SK-N-SH treated with all-trans-retinoic acid at 6 μM for 48 hours (cell line): ENCODE measurements around the gene COPZ2.

Experiments used
- ATAC-seq: fragments of 200-7000 bp; cut with Tn5 transposase; 3 replicates; pipeline ENCODE4 v1.9.1; 2020; ENCODE audit warnings: mild to moderate bottlenecking, moderate library complexity
- ARNTL ChIP-seq: fragments of 450-650 bp; formaldehyde crosslinking; IDR thresholded peaks from 2 replicates; pipeline ENCODE4 v1.5.0; 2020; ENCODE audit warnings: low read depth, mild to moderate bottlenecking, moderate library complexity, borderline replicate concordance
- BACH2 ChIP-seq: fragments of 250-450 bp; sonication (Bioruptor Pico); IDR thresholded peaks from 2 replicates; pipeline ENCODE4 v1.9.0; 2021; ENCODE audit warnings: mild to moderate bottlenecking, borderline replicate concordance
- CSDC2 ChIP-seq: fragments of 250-450 bp; sonication (Bioruptor Pico); IDR thresholded peaks from 2 replicates; pipeline ENCODE4 v1.5.0; 2020; ENCODE audit warnings: mild to moderate bottlenecking, moderate library complexity
- ESRRG ChIP-seq: fragments of 250-450 bp; sonication (Bioruptor Pico); IDR thresholded peaks from 2 replicates; pipeline ENCODE4 v1.6.1; 2021; ENCODE audit warnings: mild to moderate bottlenecking
- GLIS3 ChIP-seq: fragments of 250-450 bp; sonication (Bioruptor Pico); IDR thresholded peaks from 2 replicates; pipeline ENCODE4 v1.5.0; 2020; ENCODE audit warnings: mild to moderate bottlenecking, moderate library complexity
- ISL1 ChIP-seq: fragments of 250-450 bp; sonication (Bioruptor Pico); IDR thresholded peaks from 2 replicates; pipeline ENCODE4 v2.1.2; 2022; ENCODE audit warnings: mild to moderate bottlenecking, moderate library complexity
- OSR1 ChIP-seq: fragments of 250-450 bp; sonication (Bioruptor Pico); IDR thresholded peaks from 2 replicates; pipeline ENCODE4 v1.8.0; 2022; ENCODE audit warnings: moderate library complexity, mild to moderate bottlenecking, inconsistent platforms
- PPARA ChIP-seq: fragments of 250-450 bp; sonication (Bioruptor Pico); IDR thresholded peaks from 2 replicates; pipeline ENCODE4 v1.5.0; 2020; ENCODE audit warnings: mild to moderate bottlenecking, borderline replicate concordance
- RARB ChIP-seq: fragments of 250-450 bp; sonication (Bioruptor Pico); IDR thresholded peaks from 2 replicates; pipeline ENCODE4 v1.8.0; 2021; ENCODE audit warnings: mild to moderate bottlenecking, moderate library complexity
- SNAI2 ChIP-seq: fragments of 250-450 bp; sonication (Bioruptor Pico); IDR thresholded peaks from 2 replicates; pipeline ENCODE4 v1.5.0; 2020; ENCODE audit warnings: mild to moderate bottlenecking, moderate library complexity
- TCF4 ChIP-seq: fragments of 250-450 bp; sonication (Bioruptor Pico); IDR thresholded peaks from 2 replicates; pipeline ENCODE4 v1.8.0; 2021; ENCODE audit warnings: mild to moderate bottlenecking, moderate library complexity, borderline replicate concordance
- TOX ChIP-seq: fragments of 250-450 bp; sonication (Bioruptor Pico); IDR thresholded peaks from 2 replicates; pipeline ENCODE4 v1.8.0; 2021; ENCODE audit warnings: mild to moderate bottlenecking, moderate library complexity, borderline replicate concordance
- ZC3H10 ChIP-seq: fragments of 250-450 bp; sonication (Bioruptor Pico); IDR thresholded peaks from 2 replicates; pipeline ENCODE4 v1.5.1; 2021; ENCODE audit warnings: mild to moderate bottlenecking, moderate library complexity
- ZFP3 ChIP-seq: fragments of 250-450 bp; sonication (Bioruptor Pico); IDR thresholded peaks from 2 replicates; pipeline ENCODE4 v1.5.0; 2020; ENCODE audit warnings: mild to moderate bottlenecking, moderate library complexity
- ZFP30 ChIP-seq: fragments of 450-650 bp; formaldehyde crosslinking; IDR thresholded peaks from 2 replicates; pipeline ENCODE4 v1.5.0; 2022; ENCODE audit warnings: mild to moderate bottlenecking, moderate library complexity
- ZNF565 ChIP-seq: fragments of 450-650 bp; formaldehyde crosslinking; conservative IDR thresholded peaks from 2 replicates; pipeline ENCODE4 v1.5.0; 2020; ENCODE audit warnings: low read depth, mild to moderate bottlenecking, moderate library complexity
- ZNF70 ChIP-seq: fragments of 450-650 bp; formaldehyde crosslinking; IDR thresholded peaks from 2 replicates; pipeline ENCODE4 v1.5.0; 2020; ENCODE audit warnings: mild to moderate bottlenecking, moderate library complexity
- ZNF8 ChIP-seq: fragments of 450-650 bp; formaldehyde crosslinking; IDR thresholded peaks from 2 replicates; pipeline ENCODE4 v1.5.0; 2020; ENCODE audit warnings: mild to moderate bottlenecking, moderate library complexity
- TF ChIP-seq, protein P1 (sequence below): fragments of 250-450 bp; sonication (Bioruptor Pico); IDR thresholded peaks from 2 replicates; pipeline ENCODE4 v1.8.0; 2020; ENCODE audit warnings: mild to moderate bottlenecking, moderate library complexity, borderline replicate concordance
- TF ChIP-seq, protein P2 (sequence below): fragments of 250-450 bp; sonication (Bioruptor Pico); IDR thresholded peaks from 2 replicates; pipeline ENCODE4 v1.8.0; 2021; ENCODE audit warnings: low read depth, mild to moderate bottlenecking, moderate library complexity, borderline replicate concordance
- TF ChIP-seq, protein P3 (sequence below): fragments of 250-450 bp; sonication (Bioruptor Pico); IDR thresholded peaks from 2 replicates; pipeline ENCODE4 v1.5.0; 2020; ENCODE audit warnings: mild to moderate bottlenecking, moderate library complexity
- TF ChIP-seq, protein P4 (sequence below): fragments of 250-450 bp; sonication (Bioruptor Pico); IDR thresholded peaks from 2 replicates; pipeline ENCODE4 v1.5.1; 2021; ENCODE audit warnings: mild to moderate bottlenecking, moderate library complexity
- TF ChIP-seq, protein P5 (sequence below): fragments of 250-450 bp; sonication (Bioruptor Pico); IDR thresholded peaks from 2 replicates; pipeline ENCODE4 v1.5.1; 2020; ENCODE audit warnings: low read depth, mild to moderate bottlenecking, moderate library complexity

The COPZ2 gene

DNA sequence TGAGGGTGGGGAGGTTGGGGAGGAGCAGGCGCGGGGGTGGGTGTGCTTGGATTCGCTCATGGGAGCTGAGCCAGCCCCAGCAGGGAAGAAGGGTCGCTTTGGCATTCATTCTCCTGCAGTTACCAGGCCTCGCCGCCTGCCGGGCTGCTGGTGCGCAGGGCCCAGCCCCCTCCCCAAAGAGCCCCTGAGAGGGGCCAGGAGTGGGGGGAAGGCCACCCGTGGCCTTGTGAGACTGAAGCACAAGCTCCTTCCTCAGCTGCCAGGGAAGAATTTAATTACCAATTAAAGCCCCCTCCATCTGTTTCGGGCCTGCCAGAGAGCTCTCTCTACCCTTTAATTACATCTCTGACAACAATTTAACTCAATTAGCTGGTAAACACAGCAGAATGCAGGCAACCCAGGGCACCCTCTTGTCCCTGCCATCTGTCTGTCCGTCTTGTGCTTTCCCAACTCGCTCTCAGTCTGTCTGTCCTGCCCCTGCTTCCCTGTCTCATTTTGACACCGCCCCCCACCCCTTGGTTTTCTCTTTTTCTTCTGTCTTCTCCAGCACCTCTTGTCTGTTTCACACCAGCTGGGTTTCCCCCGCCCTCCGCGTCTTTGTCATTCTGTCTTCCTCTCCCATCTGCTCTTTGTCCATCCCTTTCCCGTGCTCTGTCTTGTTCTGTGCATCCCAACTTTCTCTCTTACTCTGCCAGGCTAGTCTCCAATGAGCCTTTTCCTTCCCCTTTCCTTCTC, 34.0 kb downstream of the COPZ2 start:
- ATAC-seq, result peak; percentile 56
- TF ChIP-seq RARB (CRISPR knock-in tag) (no peak), SNAI2 (CRISPR knock-in tag) (no peak), ARNTL (no peak), ISL1 (CRISPR knock-in tag) (peak; percentile 10; the same call in 1 of the 2 replicates), ZNF565 (peak; percentile 87), ZFP3 (CRISPR knock-in tag) (peak; percentile 34; the same call in 1 of the 2 replicates), TOX (CRISPR knock-in tag) (no peak), OSR1 (no peak), CSDC2 (CRISPR knock-in tag) (0 out of 2 replicates have a peak, but pooled peaks have one; percentile 12), ESRRG (CRISPR knock-in tag) (peak; percentile 87; the same call in 1 of the 2 replicates), ZNF8 (peak; percentile 78), ZNF70 (CRISPR knock-in tag) (peak; percentile 52; the same call in 1 of the 2 replicates), BACH2 (CRISPR knock-in tag) (no peak), TCF4 (CRISPR knock-in tag) (peak; percentile 99), ZFP30 (0 out of 2 replicates have a peak, but pooled peaks have one; percentile 23), PPARA (0 out of 2 replicates have a peak, but pooled peaks have one; percentile 61), GLIS3 (CRISPR knock-in tag) (peak; percentile 92; the same call in 1 of the 2 replicates), ZC3H10 (CRISPR knock-in tag) (no peak)
- TF ChIP-seq, protein P1, sequence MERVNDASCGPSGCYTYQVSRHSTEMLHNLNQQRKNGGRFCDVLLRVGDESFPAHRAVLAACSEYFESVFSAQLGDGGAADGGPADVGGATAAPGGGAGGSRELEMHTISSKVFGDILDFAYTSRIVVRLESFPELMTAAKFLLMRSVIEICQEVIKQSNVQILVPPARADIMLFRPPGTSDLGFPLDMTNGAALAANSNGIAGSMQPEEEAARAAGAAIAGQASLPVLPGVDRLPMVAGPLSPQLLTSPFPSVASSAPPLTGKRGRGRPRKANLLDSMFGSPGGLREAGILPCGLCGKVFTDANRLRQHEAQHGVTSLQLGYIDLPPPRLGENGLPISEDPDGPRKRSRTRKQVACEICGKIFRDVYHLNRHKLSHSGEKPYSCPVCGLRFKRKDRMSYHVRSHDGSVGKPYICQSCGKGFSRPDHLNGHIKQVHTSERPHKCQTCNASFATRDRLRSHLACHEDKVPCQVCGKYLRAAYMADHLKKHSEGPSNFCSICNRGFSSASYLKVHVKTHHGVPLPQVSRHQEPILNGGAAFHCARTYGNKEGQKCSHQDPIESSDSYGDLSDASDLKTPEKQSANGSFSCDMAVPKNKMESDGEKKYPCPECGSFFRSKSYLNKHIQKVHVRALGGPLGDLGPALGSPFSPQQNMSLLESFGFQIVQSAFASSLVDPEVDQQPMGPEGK (CRISPR knock-in tag), result peak; percentile 90
- TF ChIP-seq, protein P2, sequence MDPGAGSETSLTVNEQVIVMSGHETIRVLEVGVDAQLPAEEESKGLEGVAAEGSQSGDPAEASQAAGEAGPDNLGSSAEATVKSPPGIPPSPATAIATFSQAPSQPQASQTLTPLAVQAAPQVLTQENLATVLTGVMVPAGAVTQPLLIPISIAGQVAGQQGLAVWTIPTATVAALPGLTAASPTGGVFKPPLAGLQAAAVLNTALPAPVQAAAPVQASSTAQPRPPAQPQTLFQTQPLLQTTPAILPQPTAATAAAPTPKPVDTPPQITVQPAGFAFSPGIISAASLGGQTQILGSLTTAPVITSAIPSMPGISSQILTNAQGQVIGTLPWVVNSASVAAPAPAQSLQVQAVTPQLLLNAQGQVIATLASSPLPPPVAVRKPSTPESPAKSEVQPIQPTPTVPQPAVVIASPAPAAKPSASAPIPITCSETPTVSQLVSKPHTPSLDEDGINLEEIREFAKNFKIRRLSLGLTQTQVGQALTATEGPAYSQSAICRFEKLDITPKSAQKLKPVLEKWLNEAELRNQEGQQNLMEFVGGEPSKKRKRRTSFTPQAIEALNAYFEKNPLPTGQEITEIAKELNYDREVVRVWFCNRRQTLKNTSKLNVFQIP, result no peak
- TF ChIP-seq, protein P3, sequence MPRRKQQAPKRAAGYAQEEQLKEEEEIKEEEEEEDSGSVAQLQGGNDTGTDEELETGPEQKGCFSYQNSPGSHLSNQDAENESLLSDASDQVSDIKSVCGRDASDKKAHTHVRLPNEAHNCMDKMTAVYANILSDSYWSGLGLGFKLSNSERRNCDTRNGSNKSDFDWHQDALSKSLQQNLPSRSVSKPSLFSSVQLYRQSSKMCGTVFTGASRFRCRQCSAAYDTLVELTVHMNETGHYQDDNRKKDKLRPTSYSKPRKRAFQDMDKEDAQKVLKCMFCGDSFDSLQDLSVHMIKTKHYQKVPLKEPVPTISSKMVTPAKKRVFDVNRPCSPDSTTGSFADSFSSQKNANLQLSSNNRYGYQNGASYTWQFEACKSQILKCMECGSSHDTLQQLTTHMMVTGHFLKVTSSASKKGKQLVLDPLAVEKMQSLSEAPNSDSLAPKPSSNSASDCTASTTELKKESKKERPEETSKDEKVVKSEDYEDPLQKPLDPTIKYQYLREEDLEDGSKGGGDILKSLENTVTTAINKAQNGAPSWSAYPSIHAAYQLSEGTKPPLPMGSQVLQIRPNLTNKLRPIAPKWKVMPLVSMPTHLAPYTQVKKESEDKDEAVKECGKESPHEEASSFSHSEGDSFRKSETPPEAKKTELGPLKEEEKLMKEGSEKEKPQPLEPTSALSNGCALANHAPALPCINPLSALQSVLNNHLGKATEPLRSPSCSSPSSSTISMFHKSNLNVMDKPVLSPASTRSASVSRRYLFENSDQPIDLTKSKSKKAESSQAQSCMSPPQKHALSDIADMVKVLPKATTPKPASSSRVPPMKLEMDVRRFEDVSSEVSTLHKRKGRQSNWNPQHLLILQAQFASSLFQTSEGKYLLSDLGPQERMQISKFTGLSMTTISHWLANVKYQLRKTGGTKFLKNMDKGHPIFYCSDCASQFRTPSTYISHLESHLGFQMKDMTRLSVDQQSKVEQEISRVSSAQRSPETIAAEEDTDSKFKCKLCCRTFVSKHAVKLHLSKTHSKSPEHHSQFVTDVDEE (CRISPR knock-in tag), result peak; percentile 99
- TF ChIP-seq, protein P4, sequence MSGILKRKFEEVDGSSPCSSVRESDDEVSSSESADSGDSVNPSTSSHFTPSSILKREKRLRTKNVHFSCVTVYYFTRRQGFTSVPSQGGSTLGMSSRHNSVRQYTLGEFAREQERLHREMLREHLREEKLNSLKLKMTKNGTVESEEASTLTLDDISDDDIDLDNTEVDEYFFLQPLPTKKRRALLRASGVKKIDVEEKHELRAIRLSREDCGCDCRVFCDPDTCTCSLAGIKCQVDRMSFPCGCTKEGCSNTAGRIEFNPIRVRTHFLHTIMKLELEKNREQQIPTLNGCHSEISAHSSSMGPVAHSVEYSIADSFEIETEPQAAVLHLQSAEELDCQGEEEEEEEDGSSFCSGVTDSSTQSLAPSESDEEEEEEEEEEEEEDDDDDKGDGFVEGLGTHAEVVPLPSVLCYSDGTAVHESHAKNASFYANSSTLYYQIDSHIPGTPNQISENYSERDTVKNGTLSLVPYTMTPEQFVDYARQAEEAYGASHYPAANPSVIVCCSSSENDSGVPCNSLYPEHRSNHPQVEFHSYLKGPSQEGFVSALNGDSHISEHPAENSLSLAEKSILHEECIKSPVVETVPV (CRISPR knock-in tag), result peak; percentile 77; the same call in 1 of the 2 replicates
- TF ChIP-seq, protein P5, sequence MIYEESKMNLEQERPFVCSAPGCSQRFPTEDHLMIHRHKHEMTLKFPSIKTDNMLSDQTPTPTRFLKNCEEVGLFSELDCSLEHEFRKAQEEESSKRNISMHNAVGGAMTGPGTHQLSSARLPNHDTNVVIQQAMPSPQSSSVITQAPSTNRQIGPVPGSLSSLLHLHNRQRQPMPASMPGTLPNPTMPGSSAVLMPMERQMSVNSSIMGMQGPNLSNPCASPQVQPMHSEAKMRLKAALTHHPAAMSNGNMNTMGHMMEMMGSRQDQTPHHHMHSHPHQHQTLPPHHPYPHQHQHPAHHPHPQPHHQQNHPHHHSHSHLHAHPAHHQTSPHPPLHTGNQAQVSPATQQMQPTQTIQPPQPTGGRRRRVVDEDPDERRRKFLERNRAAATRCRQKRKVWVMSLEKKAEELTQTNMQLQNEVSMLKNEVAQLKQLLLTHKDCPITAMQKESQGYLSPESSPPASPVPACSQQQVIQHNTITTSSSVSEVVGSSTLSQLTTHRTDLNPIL (CRISPR knock-in tag), result peak; percentile 45; the same call in 1 of the 2 replicates

DNA sequence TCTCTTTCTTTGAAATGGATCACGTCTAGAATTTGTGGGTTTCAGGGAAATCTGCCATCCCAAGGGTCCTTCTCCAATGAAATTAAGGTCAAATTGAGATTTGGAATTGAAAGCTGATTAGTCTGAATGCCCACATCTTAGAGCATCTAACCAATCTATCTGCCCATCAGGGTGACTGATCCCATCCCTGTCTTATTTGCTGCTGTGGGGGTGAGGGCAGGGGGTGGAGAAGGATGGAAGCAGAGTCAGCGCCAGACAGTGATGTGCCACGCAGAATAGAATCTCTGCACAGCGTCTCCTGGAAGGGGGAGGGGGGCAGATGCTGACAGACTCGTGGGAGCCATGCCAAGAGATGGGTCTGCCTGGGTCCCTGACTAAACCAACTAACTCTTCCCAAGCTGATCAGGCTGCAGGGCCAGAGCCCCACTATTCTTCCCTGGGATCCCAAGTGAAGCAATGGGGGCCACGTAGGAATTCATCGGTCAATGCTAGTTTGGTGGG, 34.6 kb downstream of the COPZ2 start:
- peak; percentile 67 for ATAC-seq
- TF ChIP-seq, protein P3 (CRISPR knock-in tag), result peak; percentile 84
- TF ChIP-seq BACH2 (CRISPR knock-in tag) (no peak), RARB (CRISPR knock-in tag) (no peak), SNAI2 (CRISPR knock-in tag) (no peak), ZC3H10 (CRISPR knock-in tag) (no peak), TOX (CRISPR knock-in tag) (no peak), ZFP30 (no peak), ZNF70 (CRISPR knock-in tag) (no peak), OSR1 (no peak)
- TF ChIP-seq, protein P2, result no peak
- TF ChIP-seq, protein P5 (CRISPR knock-in tag), result no peak
